IMR-90 (cell line): ENCODE data around the gene MARK2. TPM values are rescaled to one million over a fixed set of nuclear protein-coding genes. Genes with fewer than 3 reads are reported as not detected.

Experiments
- ATAC-seq: fragments of 200-7000 bp; cut with Tn5 transposase; 2 replicates; pipeline ENCODE4 v1.9.1; 2020; ENCODE audit warnings: low read depth, mild to moderate bottlenecking, moderate library complexity
- BruUV-seq: library from RNA; stranded (reverse); fragments of 400-500 nt; replicated peaks from 2 replicates; lab custom pipeline; 2021; lab: Mats Ljungman, UMichigan
- CTCF ChIA-PET: fragments of 300-600 bp; formaldehyde crosslinking; extraction: SDS; loops from one replicate; lab custom pipeline; 2021; ENCODE audit warnings: antibody characterized with exemption; lab: Yijun Ruan, JAX
- POLR2A ChIA-PET: fragments of 300-600 bp; sonication (Branson Sonifier 250); formaldehyde crosslinking; loops from one replicate; lab custom pipeline; 2022; ENCODE audit warnings: antibody characterized with exemption; ENCODE audit not compliant: unreplicated experiment; lab: Charles Lee
- DNase-seq: peaks from one replicate; pipeline ENCODE4 v3.0.0; 2013
- H2AFZ ChIP-seq: replicated peaks from 2 replicates; pipeline ENCODE3; 2013; ENCODE audit warnings: low read length, mild to moderate bottlenecking; ENCODE audit not compliant: poor library complexity
- H2AK5ac ChIP-seq: 2 replicates; pipeline ENCODE4 v1.6.1; 2013; ENCODE audit warnings: low read depth, low read length, inconsistent platforms
- H2AK9ac ChIP-seq: replicated peaks from 2 replicates; pipeline ENCODE3; 2013; ENCODE audit warnings: mild to moderate bottlenecking, low read depth, low read length, moderate library complexity; ENCODE audit not compliant: poor library complexity
- H2BK120ac ChIP-seq: 2 replicates; pipeline ENCODE4 v1.6.1; 2013; ENCODE audit warnings: low read depth, low read length, inconsistent platforms
- H2BK15ac ChIP-seq: 3 replicates; pipeline ENCODE4 v1.6.1; 2013; ENCODE audit warnings: low read depth, low read length, inconsistent platforms
- H2BK20ac ChIP-seq: 2 replicates; pipeline ENCODE4 v1.6.1; 2013; ENCODE audit warnings: low read depth, mild to moderate bottlenecking, inconsistent platforms, low read length, moderate library complexity
- H2BK5ac ChIP-seq: 2 replicates; pipeline ENCODE4 v1.6.1; 2013; ENCODE audit warnings: mild to moderate bottlenecking, low read depth, low read length, inconsistent platforms; ENCODE audit not compliant: poor library complexity, severe bottlenecking
- H3K14ac ChIP-seq: replicated peaks from 2 replicates; pipeline ENCODE4 v1.6.1; 2013; ENCODE audit warnings: low read depth, low read length, inconsistent platforms
- H3K18ac ChIP-seq: 2 replicates; pipeline ENCODE4 v1.6.1; 2013; ENCODE audit warnings: low read depth, low read length, control low read depth
- H3K23ac ChIP-seq: 2 replicates; pipeline ENCODE4 v1.6.1; 2013; ENCODE audit warnings: low read depth, low read length, inconsistent platforms
- H3K27ac ChIP-seq: 2 replicates; pipeline ENCODE4 v1.5.1; 2013; ENCODE audit warnings: mild to moderate bottlenecking, control low read depth, low read length; ENCODE audit not compliant: insufficient read depth
- H3K27me3 ChIP-seq: 2 replicates; pipeline ENCODE4 v1.6.1; 2013; ENCODE audit warnings: low read length; ENCODE audit not compliant: control insufficient read depth, insufficient read depth
- H3K36me3 ChIP-seq: 2 replicates; pipeline ENCODE4 v1.6.1; 2013; ENCODE audit warnings: low read length, mixed read lengths; ENCODE audit not compliant: control insufficient read depth, insufficient read depth
- H3K4ac ChIP-seq: 2 replicates; pipeline ENCODE4 v1.6.1; 2013; ENCODE audit warnings: low read depth, low read length, inconsistent platforms
- H3K4me1 ChIP-seq: 2 replicates; pipeline ENCODE4 v1.6.1; 2013; ENCODE audit warnings: low read length, mixed read lengths; ENCODE audit not compliant: control insufficient read depth, insufficient read depth
- H3K4me2 ChIP-seq: 2 replicates; pipeline ENCODE4 v1.6.1; 2013; ENCODE audit warnings: low read depth, mild to moderate bottlenecking, control low read depth, low read length, moderate library complexity
- H3K4me3 ChIP-seq: 2 replicates; pipeline ENCODE4 v1.5.1; 2013; ENCODE audit warnings: low read depth, mild to moderate bottlenecking, control low read depth, low read length, moderate library complexity; ENCODE audit not compliant: insufficient read depth
- H3K56ac ChIP-seq: 2 replicates; pipeline ENCODE4 v1.6.1; 2013; ENCODE audit warnings: low read length, inconsistent platforms; ENCODE audit not compliant: insufficient read depth; ENCODE audit errors: extremely low read depth
- H3K79me1 ChIP-seq, 2 experiments: 2 replicates each; pipeline ENCODE4 v1.6.1; 2013; ENCODE audit warnings: low read length in 2 of 2, inconsistent platforms in 1 of 2, low read depth in 1 of 2
- H3K9ac ChIP-seq: 2 replicates; pipeline ENCODE4 v1.6.1; 2013; ENCODE audit warnings: low read depth, low read length, control low read depth
- H3K9me1 ChIP-seq: 2 replicates; pipeline ENCODE4 v1.6.1; 2013; ENCODE audit warnings: low read length, inconsistent platforms; ENCODE audit not compliant: insufficient read depth
- H3K9me3 ChIP-seq: 2 replicates; pipeline ENCODE4 v1.6.1; 2013; ENCODE audit warnings: low read length; ENCODE audit not compliant: control insufficient read depth, insufficient read depth
- H4K20me1 ChIP-seq: 2 replicates; pipeline ENCODE4 v1.6.1; 2013; ENCODE audit warnings: low read length, inconsistent platforms; ENCODE audit not compliant: insufficient read depth
- H4K5ac ChIP-seq: 2 replicates; pipeline ENCODE4 v1.6.1; 2013; ENCODE audit warnings: mild to moderate bottlenecking, low read depth, low read length, control low read depth
- H4K8ac ChIP-seq, 2 experiments: 2 replicates each; pipeline ENCODE4 v1.6.1; 2013; ENCODE audit warnings: low read depth in 2 of 2, low read length in 2 of 2, control low read depth in 1 of 2, inconsistent platforms in 1 of 2
- H4K91ac ChIP-seq: 2 replicates; pipeline ENCODE4 v1.6.1; 2013; ENCODE audit warnings: low read depth, low read length, inconsistent platforms; ENCODE audit not compliant: insufficient read depth
- CHD1 ChIP-seq: IDR thresholded peaks from 2 replicates; pipeline ENCODE4 v1.6.1; 2012; ENCODE audit warnings: low read depth, low read length, improper control_type of control experiment
- FOS ChIP-seq: fragments of 150-350 bp; IDR thresholded peaks from 2 replicates; pipeline ENCODE4 v1.6.1; 2016; ENCODE audit warnings: low read depth, low read length
- MAFK ChIP-seq: IDR thresholded peaks from 2 replicates; pipeline ENCODE4 v1.6.1; 2012; ENCODE audit warnings: low read depth, low read length, improper control_type of control experiment
- MXI1 ChIP-seq: IDR thresholded peaks from 2 replicates; pipeline ENCODE4 v1.6.1; 2012; ENCODE audit warnings: low read depth, mild to moderate bottlenecking, low read length, moderate library complexity, borderline replicate concordance
- NFE2L2 ChIP-seq: fragments of 150-350 bp; IDR thresholded peaks from 2 replicates; pipeline ENCODE4 v1.6.1; 2016; ENCODE audit warnings: low read depth, mild to moderate bottlenecking, low read length
- POLR2A ChIP-seq: IDR thresholded peaks from 2 replicates; pipeline ENCODE4 v1.6.1; 2012; ENCODE audit warnings: mild to moderate bottlenecking, low read depth, low read length
- RAD21 ChIP-seq: IDR thresholded peaks from 2 replicates; pipeline ENCODE4 v1.6.1; 2012; ENCODE audit warnings: low read length, improper control_type of control experiment
- RCOR1 ChIP-seq: IDR thresholded peaks from 2 replicates; pipeline ENCODE4 v1.6.1; 2012; ENCODE audit warnings: mild to moderate bottlenecking, low read length, improper control_type of control experiment; ENCODE audit not compliant: insufficient replicate concordance
- SMC3 ChIP-seq: fragments of 150-350 bp; IDR thresholded peaks from 2 replicates; pipeline ENCODE4 v1.6.1; 2016; ENCODE audit warnings: low read depth, mild to moderate bottlenecking, antibody characterized with exemption, low read length, moderate library complexity
- USF2 ChIP-seq: fragments of 150-350 bp; IDR thresholded peaks from 2 replicates; pipeline ENCODE4 v1.6.1; 2017; ENCODE audit warnings: mild to moderate bottlenecking, antibody characterized with exemption, low read length, low read depth
- WGBS, 2 experiments: methylation state at CpG; one replicate each; pipeline versions ENCODE4 v1.1.5 to v1.1.7; 2013; ENCODE audit warnings: missing lambda C conversion rate in 2 of 2; ENCODE audit not compliant: insufficient read length in 1 of 2; ENCODE audit errors: extremely low coverage in 2 of 2; 5-methylcytosine and 5-hydroxymethylcytosine counted together
- dilution Hi-C: fragments of 300-500 bp; cut with HindIII; formaldehyde crosslinking; loops from one replicate; pipeline ENCODE4 v1.14.3; 2018; ENCODE audit warnings: low sequenced_read_pairs; ENCODE audit not compliant: unreplicated experiment
- in situ Hi-C: fragments of 300-500 bp; cut with MboI; formaldehyde crosslinking; loops from 3 replicates; pipeline ENCODE4 v1.14.3; 2019; ENCODE audit warnings: low sequenced_read_pairs, inconsistent platforms, mixed read lengths
- intact Hi-C: fragments of 100-400 bp; cut with micrococcal nuclease; formaldehyde crosslinking; loops from 2 replicates; pipeline ENCODE4 v1.10.0; 2022
- polyA plus RNA-seq, 3 experiments: library from polyadenylated mRNA; depleted of rRNA; stranded (reverse); fragments of >200 nt; gene quantifications; 2 replicates each; pipeline ENCODE4 v1.2.3, GENCODE V29; 2012; ENCODE audit warnings: low replicate concordance in 1 of 3
- total RNA-seq: library from RNA; depleted of rRNA; stranded (reverse); fragments of >200 nt; gene quantifications from 2 replicates; pipeline ENCODE4 v1.2.3, GENCODE V29; 2012

Gene MARK2
- total and polyA plus RNA-seq, 2 of the 4 experiments (the other 2 are of a cell fraction), result 6.6 to 17.3 TPM

GRCh38 chr11:63944987-63945386 lies 106.1 kb downstream of the MARK2 start:
- in situ Hi-C loops (loop anchor here (5.0 to 25.0 kb wide), 3 partner anchors 108 to 458 kb away; partner anchors contain the start of genes MARK2, PLAAT5 and ZFTA), dilution Hi-C loops (no loop called here), intact Hi-C loops (loop anchor here (1.0 to 2.0 kb wide), 2 partner anchors 108 to 176 kb away; partner anchors contain the start of gene ZFTA)
- H3K27me3 ChIP-seq, result no peaks in the 10 kb centered on the region
- no peak overlapping the region for H3K56ac ChIP-seq
- H3K4me3 ChIP-seq, result no peak overlapping the region
- TF ChIP-seq CHD1 (no peak), NFE2L2 (no peak), MXI1 (no peak), SMC3 (no peak), RCOR1 (no peak), MAFK (no peak), FOS (no peak), RAD21 (no peak), USF2 (no peak), POLR2A (no peak)
- H2AFZ ChIP-seq, result peak overlapping the region; percentile 79
- no peaks in the 10 kb centered on the region for H3K9me3 ChIP-seq
- no peak overlapping the region for H3K4me2 ChIP-seq
- H4K91ac ChIP-seq, result no peak overlapping the region
- H3K27ac ChIP-seq, result no peak overlapping the region
- 63% methylated on average over 8 of the region's 8 CpGs; no CpG with 5 or more reads in 1 of the 2 experiments for WGBS, 2 experiments
- peak overlapping the region; percentile 44; the same call in 1 of the 2 replicates for H2AK5ac ChIP-seq
- POLR2A ChIA-PET, result no interaction called here
- no peak overlapping the region for H2BK120ac ChIP-seq
- CTCF ChIA-PET, result interaction anchor here (0.5 to 1.8 kb wide), 3 partner anchors 44 to 115 kb away, joined by 5 to 21 read pairs (median 6); partner anchors contain the start of gene MARK2
- ATAC-seq, result no peak
- no peaks in the 10 kb centered on the region; the same call in 1 of the 2 replicates for H3K9me1 ChIP-seq
- no peak overlapping the region for H3K18ac ChIP-seq
- H3K9ac ChIP-seq, result no peak overlapping the region
- peak overlapping the region; percentile 45 for H2AK9ac ChIP-seq
- H2BK20ac ChIP-seq, result no peak overlapping the region
- H2BK5ac ChIP-seq, result no peak overlapping the region
- no peak overlapping the region for H4K5ac ChIP-seq
- H3K23ac ChIP-seq, result no peak overlapping the region; the same call in none of the 2 replicates
- H2BK15ac ChIP-seq, result no peak overlapping the region
- H3K79me1 ChIP-seq, result peaks cover 24 to 53% of the 10 kb centered on the region in 2 experiments
- H3K4me1 ChIP-seq, result peaks cover 6% of the 10 kb centered on the region; the same call in 1 of the 2 replicates
- peaks cover 11% of the 10 kb centered on the region for H3K36me3 ChIP-seq
- BruUV-seq, result no TSS peak
- no peak overlapping the region; the same call in 1 of the 2 replicates for H3K14ac ChIP-seq
- DNase-seq, result no peak
- no peak overlapping the region for H4K8ac ChIP-seq
- 0 out of 2 replicates have a peak overlapping the region, but pooled peaks have one; percentile 28 for H3K4ac ChIP-seq
- peaks cover 3% of the 10 kb centered on the region for H4K20me1 ChIP-seq
